Activated CD4-positive, alpha-beta T cell treated with anti-CD3 and anti-CD28 coated beads, Interleukin-2, amount 10 ng/mL, durations not matched to agents 7 days and 5 days (primary cell): Measurements from ENCODE around the gene APBA1. TPM values are rescaled to one million over a fixed set of nuclear protein-coding genes. Genes with fewer than 3 reads are reported as not detected.

Source experiments
- CTCF ChIA-PET: fragments of 350-600 bp; sonication (Branson Sonifier 250); formaldehyde crosslinking; loops from one replicate; lab custom pipeline; 2021; ENCODE audit warnings: antibody characterized with exemption; lab: Charles Lee
- POLR2A ChIA-PET: fragments of 350-600 bp; sonication (Branson Sonifier 250); formaldehyde crosslinking; loops from one replicate; lab custom pipeline; 2021; ENCODE audit warnings: antibody characterized with exemption; lab: Charles Lee
- DNase-seq: peaks from one replicate; pipeline ENCODE4 v3.0.0-alpha.2; 2020
- H3K27ac Mint-ChIP-seq: one replicate; pipeline ENCODE4 v1.8.0; 2021; ENCODE audit warnings: mild to moderate bottlenecking, moderate library complexity, mixed read lengths
- H3K27me3 Mint-ChIP-seq: one replicate; pipeline ENCODE4 v1.8.0; 2021; ENCODE audit warnings: mixed read lengths
- H3K36me3 Mint-ChIP-seq: one replicate; pipeline ENCODE4 v1.8.0; 2021; ENCODE audit warnings: low read depth, mixed read lengths
- H3K4me1 Mint-ChIP-seq: one replicate; pipeline ENCODE4 v1.8.0; 2021; ENCODE audit warnings: mixed read lengths
- H3K4me3 Mint-ChIP-seq: one replicate; pipeline ENCODE4 v1.8.0; 2021; ENCODE audit warnings: mild to moderate bottlenecking, moderate library complexity, mixed read lengths
- H3K9me3 Mint-ChIP-seq: one replicate; pipeline ENCODE4 v1.8.0; 2021; ENCODE audit warnings: mixed read lengths
- total RNA-seq, 2 experiments: library from RNA; stranded (reverse); gene quantifications; one replicate each; pipeline ENCODE4 v1.2.3, GENCODE V29; 2021

APBA1 gene
- total RNA-seq, 2 experiments from 2014 or later = 1.6 to 2.3 TPM

GRCh38 chr9:69516353-69517322 is 155.5 kb downstream of the APBA1 start:
- DNase-seq = no peak
- Mint-ChIP-seq H3K9me3 (peaks cover 10% of the 10 kb centered on the region), H3K27me3 (no peaks in the 10 kb centered on the region), H3K4me3 (no peak overlapping the region), H3K27ac (no peak overlapping the region), H3K4me1 (peaks cover 16% of the 10 kb centered on the region), H3K36me3 (no peaks in the 10 kb centered on the region)
- POLR2A ChIA-PET = no interaction called here
- CTCF ChIA-PET = no interaction called here

GRCh38 chr9:69515810-69516209 is 156.4 kb downstream of the APBA1 start:
- peaks cover 9% of the 10 kb centered on the region for H3K9me3 Mint-ChIP-seq
- no peak overlapping the region for H3K4me3 Mint-ChIP-seq
- no peak overlapping the region for H3K27ac Mint-ChIP-seq

GRCh38 chr9:69513141-69513820 is 158.9 kb downstream of the APBA1 start:
- no peak for DNase-seq
- H3K27me3 Mint-ChIP-seq = no peaks in the 10 kb centered on the region
- H3K36me3 Mint-ChIP-seq = no peaks in the 10 kb centered on the region
- POLR2A ChIA-PET = no interaction called here
- no peak overlapping the region for H3K27ac Mint-ChIP-seq
- peaks cover 9% of the 10 kb centered on the region for H3K9me3 Mint-ChIP-seq
- CTCF ChIA-PET = interaction anchor here (0.6 to 1.5 kb wide), 3 partner anchors 13 to 459 kb away, joined by 3 read pairs; no protein-coding TSS in a partner anchor
- H3K4me3 Mint-ChIP-seq = no peak overlapping the region
- no peaks in the 10 kb centered on the region for H3K4me1 Mint-ChIP-seq

More at GRCh38 chr9:69515810-69516209, 156.4 kb downstream of the APBA1 start:
- Mint-ChIP-seq H3K4me1 (peaks cover 16% of the 10 kb centered on the region), H3K36me3 (no peaks in the 10 kb centered on the region), H3K27me3 (no peaks in the 10 kb centered on the region)
- DNase-seq = no peak
- CTCF ChIA-PET = no interaction called here
- POLR2A ChIA-PET = no interaction called here

GRCh38 chr9:69504058-69504457 is 168.1 kb downstream of the APBA1 start:
- Mint-ChIP-seq H3K4me3 (no peak overlapping the region), H3K27ac (no peak overlapping the region), H3K36me3 (peaks cover 2% of the 10 kb centered on the region), H3K9me3 (no peaks in the 10 kb centered on the region), H3K27me3 (no peaks in the 10 kb centered on the region), H3K4me1 (peaks cover 33% of the 10 kb centered on the region)
- CTCF ChIA-PET = no interaction called here
- POLR2A ChIA-PET = no interaction called here
- no peak for DNase-seq

GRCh38 chr9:69502671-69503301 is 169.4 kb downstream of the APBA1 start:
- CTCF ChIA-PET = no interaction called here
- Mint-ChIP-seq H3K27me3 (no peaks in the 10 kb centered on the region), H3K4me1 (peaks cover 33% of the 10 kb centered on the region), H3K27ac (peak overlapping the region; percentile 52), H3K9me3 (no peaks in the 10 kb centered on the region), H3K4me3 (peak overlapping the region; percentile 6), H3K36me3 (peaks cover 2% of the 10 kb centered on the region)
- no peak for DNase-seq
- POLR2A ChIA-PET = no interaction called here

GRCh38 chr9:69500896-69501295 is 171.3 kb downstream of the APBA1 start:
- Mint-ChIP-seq H3K36me3 (peaks cover 2% of the 10 kb centered on the region), H3K4me3 (no peak overlapping the region), H3K27ac (no peak overlapping the region), H3K27me3 (no peaks in the 10 kb centered on the region), H3K9me3 (no peaks in the 10 kb centered on the region), H3K4me1 (peaks cover 39% of the 10 kb centered on the region)
- POLR2A ChIA-PET = no interaction called here
- CTCF ChIA-PET = interaction anchor here (1.0 kb wide), 1 partner anchor 9 kb away, joined by 6 read pairs; no protein-coding TSS in a partner anchor
- no peak for DNase-seq

- no peak for DNase-seq
- peaks cover 2% of the 10 kb centered on the region for H3K36me3 Mint-ChIP-seq
- CTCF ChIA-PET = interaction anchor here (1.1 kb wide), 1 partner anchor 14 kb away, joined by 3 read pairs; no protein-coding TSS in a partner anchor
- peaks cover 37% of the 10 kb centered on the region for H3K4me1 Mint-ChIP-seq
- no peaks in the 10 kb centered on the region for H3K27me3 Mint-ChIP-seq
- POLR2A ChIA-PET = no interaction called here
- no peaks in the 10 kb centered on the region for H3K9me3 Mint-ChIP-seq
- H3K4me3 Mint-ChIP-seq = no peak overlapping the region
- no peak overlapping the region for H3K27ac Mint-ChIP-seq
Observed at GRCh38 chr9:69499959-69500358, 172.2 kb downstream of the APBA1 start.

- CTCF ChIA-PET = interaction anchor here (1.1 kb wide), 1 partner anchor 14 kb away, joined by 3 read pairs; no protein-coding TSS in a partner anchor
- no peak overlapping the region for H3K27ac Mint-ChIP-seq
- no peaks in the 10 kb centered on the region for H3K9me3 Mint-ChIP-seq
- H3K4me1 Mint-ChIP-seq = peaks cover 37% of the 10 kb centered on the region
- H3K4me3 Mint-ChIP-seq = no peak overlapping the region
- H3K36me3 Mint-ChIP-seq = peaks cover 2% of the 10 kb centered on the region
- no peaks in the 10 kb centered on the region for H3K27me3 Mint-ChIP-seq
- POLR2A ChIA-PET = no interaction called here
- DNase-seq = no peak
Observed at GRCh38 chr9:69499407-69499806, 172.8 kb downstream of the APBA1 start.

GRCh38 chr9:69498470-69498869 is 173.7 kb downstream of the APBA1 start:
- POLR2A ChIA-PET = no interaction called here
- Mint-ChIP-seq H3K9me3 (no peaks in the 10 kb centered on the region), H3K4me1 (peaks cover 28% of the 10 kb centered on the region), H3K27ac (no peak overlapping the region), H3K36me3 (no peaks in the 10 kb centered on the region), H3K27me3 (no peaks in the 10 kb centered on the region), H3K4me3 (no peak overlapping the region)
- no peak for DNase-seq
- CTCF ChIA-PET = no interaction called here

GRCh38 chr9:69497816-69498215 is 174.4 kb downstream of the APBA1 start:
- Mint-ChIP-seq H3K4me3 (no peak overlapping the region), H3K27ac (no peak overlapping the region), H3K4me1 (peaks cover 22% of the 10 kb centered on the region), H3K9me3 (no peaks in the 10 kb centered on the region), H3K27me3 (no peaks in the 10 kb centered on the region), H3K36me3 (no peaks in the 10 kb centered on the region)
- DNase-seq = no peak
- ChIA-PET CTCF (no interaction called here), POLR2A (no interaction called here)

GRCh38 chr9:69496846-69497450 is 175.2 kb downstream of the APBA1 start:
- Mint-ChIP-seq H3K4me3 (no peak overlapping the region), H3K27ac (no peak overlapping the region), H3K9me3 (no peaks in the 10 kb centered on the region), H3K36me3 (no peaks in the 10 kb centered on the region), H3K27me3 (no peaks in the 10 kb centered on the region), H3K4me1 (peaks cover 13% of the 10 kb centered on the region)
- POLR2A ChIA-PET = no interaction called here
- CTCF ChIA-PET = no interaction called here
- no peak for DNase-seq

GRCh38 chr9:69495296-69495695 is 176.9 kb downstream of the APBA1 start:
- CTCF ChIA-PET = no interaction called here

More at GRCh38 chr9:69495296-69495695, 176.9 kb downstream of the APBA1 start:
- Mint-ChIP-seq H3K4me1 (peaks cover 6% of the 10 kb centered on the region), H3K36me3 (no peaks in the 10 kb centered on the region), H3K4me3 (no peak overlapping the region), H3K9me3 (peaks cover 3% of the 10 kb centered on the region), H3K27ac (no peak overlapping the region), H3K27me3 (no peaks in the 10 kb centered on the region)
- POLR2A ChIA-PET = no interaction called here
- no peak for DNase-seq
